Loucy (cell line): ENCODE data around the gene SLC26A1.
"Not testable (repeated sequence)": the region's sequence is repeated elsewhere in the genome, so short reads cannot be mapped to it uniquely, and the experiment has no call there.

Experiments
- H2AFZ ChIP-seq: fragments of 200-600 bp; sonication (generic); 2 replicates; pipeline ENCODE4 v1.6.0; 2016; ENCODE audit warnings: antibody characterized with exemption, mild to moderate bottlenecking, low read length, moderate library complexity
- H3F3A ChIP-seq: fragments of 200-600 bp; 2 replicates; pipeline ENCODE4 v1.6.0; 2016; ENCODE audit warnings: antibody characterized with exemption, low read depth, mild to moderate bottlenecking
- H3K27me3 ChIP-seq: fragments of 200-600 bp; sonication (generic); 2 replicates; pipeline ENCODE4 v1.6.1; 2014; ENCODE audit warnings: low read length, mild to moderate bottlenecking; ENCODE audit not compliant: insufficient read depth, poor library complexity, severe bottlenecking
- H3K36me3 ChIP-seq: fragments of 200-600 bp; sonication (generic); 2 replicates; pipeline ENCODE4 v1.6.1; 2016; ENCODE audit warnings: low read length; ENCODE audit not compliant: insufficient read depth
- H3K4me1 ChIP-seq: fragments of 200-600 bp; sonication (generic); 2 replicates; pipeline ENCODE4 v1.5.1; 2014; ENCODE audit warnings: low read length, mild to moderate bottlenecking; ENCODE audit not compliant: insufficient read depth, poor library complexity, severe bottlenecking
- H3K4me2 ChIP-seq: fragments of 200-600 bp; sonication (generic); 2 replicates; pipeline ENCODE4 v1.6.0; 2014; ENCODE audit warnings: antibody characterized with exemption, low read length, low read depth, mild to moderate bottlenecking; ENCODE audit not compliant: poor library complexity, severe bottlenecking
- H3K4me3 ChIP-seq: fragments of 200-600 bp; sonication (generic); 2 replicates; pipeline ENCODE4 v1.5.1; 2014; ENCODE audit warnings: low read length, mild to moderate bottlenecking, mixed read lengths; ENCODE audit not compliant: poor library complexity, severe bottlenecking
- H3K79me2 ChIP-seq: fragments of 200-600 bp; sonication (generic); 2 replicates; pipeline ENCODE4 v1.6.1; 2014; ENCODE audit warnings: low read length; ENCODE audit not compliant: insufficient read depth
- H3K9ac ChIP-seq: fragments of 200-600 bp; sonication (generic); 2 replicates; pipeline ENCODE4 v1.6.0; 2014; ENCODE audit warnings: mild to moderate bottlenecking, low read depth, low read length, moderate library complexity; ENCODE audit not compliant: poor library complexity, severe bottlenecking
- H3K9me2 ChIP-seq: fragments of 200-600 bp; sonication (generic); replicated peaks from 2 replicates; pipeline ENCODE4 v1.6.1; 2016; ENCODE audit warnings: low read depth, low read length, mixed read lengths
- H3K9me3 ChIP-seq: fragments of 200-600 bp; sonication (generic); 2 replicates; pipeline ENCODE4 v1.6.1; 2014; ENCODE audit warnings: mild to moderate bottlenecking, antibody characterized with exemption, low read length, low read depth; ENCODE audit not compliant: insufficient read depth
- H4K20me1 ChIP-seq: fragments of 200-600 bp; sonication (generic); 2 replicates; pipeline ENCODE4 v1.6.0; 2014; ENCODE audit warnings: antibody characterized with exemption, low read length, mild to moderate bottlenecking; ENCODE audit not compliant: insufficient read depth, poor library complexity, severe bottlenecking
- CTCF ChIP-seq: fragments of 200-600 bp; sonication (generic); conservative IDR thresholded peaks from 2 replicates; pipeline ENCODE4 v1.5.1; 2014; ENCODE audit warnings: mild to moderate bottlenecking, antibody characterized with exemption, low read length
- EZH2phosphoT487 ChIP-seq: fragments of 200-600 bp; IDR thresholded peaks from 2 replicates; pipeline ENCODE4 v1.6.1; 2018; ENCODE audit warnings: antibody characterized with exemption, mild to moderate bottlenecking, moderate library complexity, borderline replicate concordance

The SLC26A1 gene

GRCh38 chr4:945274-946102 lies 47.7 kb downstream of the SLC26A1 start:
- no peaks in the 10 kb centered on the region for H3K9me2 ChIP-seq
- no peaks in the 10 kb centered on the region for H3K9me3 ChIP-seq
- H4K20me1 ChIP-seq: no peaks in the 10 kb centered on the region
- H3K27me3 ChIP-seq: no peaks in the 10 kb centered on the region
- no peaks in the 10 kb centered on the region for H3K4me1 ChIP-seq
- no peak overlapping the region for H3K4me2 ChIP-seq
- no peaks in the 10 kb centered on the region for H3K36me3 ChIP-seq
- no peak overlapping the region for H3K9ac ChIP-seq
- no peak overlapping the region for H2AFZ ChIP-seq
- H3K4me3 ChIP-seq: no peak overlapping the region
- no peaks in the 10 kb centered on the region for H3K79me2 ChIP-seq
- H3F3A ChIP-seq: no peaks in the 10 kb centered on the region
- TF ChIP-seq EZH2phosphoT487 (no peak), CTCF (no peak)

- not testable (repeated sequence) for H3K36me3 ChIP-seq, H2AFZ ChIP-seq, H3F3A ChIP-seq, H3K9ac ChIP-seq, H3K4me1 ChIP-seq, H3K9me2 ChIP-seq, H3K4me3 ChIP-seq, H3K9me3 ChIP-seq, H4K20me1 ChIP-seq, H3K4me2 ChIP-seq, H3K27me3 ChIP-seq, H3K79me2 ChIP-seq
Measured at GRCh38 chr4:939508-939907, 53.7 kb downstream of the SLC26A1 start.
